ENCODE results near the gene CHD2. TPM values are rescaled to one million over a fixed set of nuclear protein-coding genes. Genes with fewer than 3 reads are reported as not detected.

CHD2 gene
- total RNA-seq, result 72.5 and 92.7 TPM in 2 replicates

GRCh38 chr15:92899948-92900730, at the start of gene CHD2:
CHD2 (plus strand) TSS chr15:92900324; CDS start chr15:92901238, 914 bp downstream.

Other genes with a start within 250 kb of the CHD2 start
- 2.4 TPM in 1 of 2 replicates, not detected in the other for gene FAM174B, start 244.5 kb upstream of the CHD2 start, total RNA-seq
- 0.32 TPM in 1 of 2 replicates, not detected in the other for gene RGMA, start 188.9 kb downstream of the CHD2 start, total RNA-seq

Data from smooth muscle cell of the umbilical artery (primary cell).